Breast epithelium (tissue), 3 donors: ENCODE results near the gene SLX4IP.

Experiments
- CTCF ChIP-seq, 3 donors: fragments of 450-650 bp; IDR thresholded peaks; one replicate each; pipeline ENCODE4 v1.5.1; 2016 to 2017; ENCODE audit warnings: antibody characterized with exemption in 3 of 3, mild to moderate bottlenecking in 3 of 3, moderate library complexity in 3 of 3
- POLR2AphosphoS5 ChIP-seq, 3 donors: sonication (generic); formaldehyde crosslinking; IDR thresholded peaks; one replicate each; pipeline ENCODE4 v1.6.1; 2017; ENCODE audit warnings: antibody characterized with exemption in 3 of 3

DNA sequence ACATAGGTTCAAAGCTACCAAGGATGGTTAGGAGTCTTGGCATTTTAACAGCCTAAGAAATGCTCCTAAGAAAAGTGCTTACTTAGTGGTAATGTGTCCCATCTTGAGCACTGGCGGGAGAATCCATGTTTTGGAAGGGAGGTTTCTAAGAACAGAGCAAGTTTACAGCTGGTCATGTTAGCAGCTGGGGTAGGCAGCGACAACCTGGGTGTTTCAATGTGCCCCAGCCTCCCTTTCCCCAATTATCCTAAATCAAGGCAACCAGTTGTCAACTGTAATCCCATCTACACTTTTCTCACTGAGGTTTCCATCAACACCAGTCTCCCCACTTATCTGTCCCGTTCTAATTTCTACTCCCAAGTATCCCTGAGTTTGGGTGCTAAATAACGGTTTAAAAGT is 240.3 kb downstream of the SLX4IP start:
- TF ChIP-seq POLR2AphosphoS5 (IDR thresholded peaks at IDR 0.05) = no peak
- no peak for TF ChIP-seq CTCF (IDR thresholded peaks at IDR 0.05)
